Measurements from ENCODE around the gene AK9.
"Not testable (repeated sequence)": the region's sequence is repeated elsewhere in the genome, so short reads cannot be mapped to it uniquely, and the experiment has no call there.

- TF ChIP-seq EZH2 (IDR thresholded peaks at IDR 0.05); POLR2AphosphoS5 (IDR thresholded peaks at IDR 0.05; ENCODE audit: borderline replicate concordance, low read depth, low read length); FOXP2 (optimal IDR thresholded peaks at IDR 0.05; ENCODE audit: control extremely low read depth, extremely low read length, insufficient read depth): not testable (repeated sequence)
These were observed 17.1 kb upstream of the AK9 start for GRCh38 chr6:109708099-109708498.

Measured in SK-N-MC (cell line).